Smooth muscle cell (in vitro differentiated cells): ENCODE measurements around the gene TTLL9. TPM values are rescaled to one million over a fixed set of nuclear protein-coding genes. Genes with fewer than 3 reads are reported as not detected.

Experiments used
- DNase-seq: peaks from one replicate; lab custom pipeline; 2025; ENCODE audit not compliant: unreplicated experiment; lab: John Stamatoyannopoulos, UW
- H2AFZ ChIP-seq: fragments of 200-600 bp; sonication (generic); 2 replicates; pipeline ENCODE4 v1.6.0; 2016; ENCODE audit warnings: antibody characterized with exemption, low read depth, mild to moderate bottlenecking
- H3F3A ChIP-seq: fragments of 200-600 bp; sonication (generic); 2 replicates; pipeline ENCODE4 v1.6.0; 2017; ENCODE audit warnings: antibody characterized with exemption, low read depth
- H3K27ac ChIP-seq: fragments of 200-600 bp; sonication (generic); 2 replicates; pipeline ENCODE4 v1.5.1; 2016; ENCODE audit warnings: low read depth, mild to moderate bottlenecking
- H3K27me3 ChIP-seq: fragments of 200-600 bp; sonication (generic); 2 replicates; pipeline ENCODE4 v1.6.1; 2016; ENCODE audit warnings: low read depth, mild to moderate bottlenecking
- H3K36me3 ChIP-seq: fragments of 200-600 bp; sonication (generic); 2 replicates; pipeline ENCODE4 v1.5.1; 2016; ENCODE audit warnings: low read depth
- H3K4me1 ChIP-seq: fragments of 200-600 bp; sonication (generic); 2 replicates; pipeline ENCODE4 v1.5.1; 2016; ENCODE audit warnings: low read depth
- H3K4me2 ChIP-seq: fragments of 200-600 bp; sonication (generic); 2 replicates; pipeline ENCODE4 v1.6.0; 2016; ENCODE audit warnings: mild to moderate bottlenecking
- H3K4me3 ChIP-seq: fragments of 200-600 bp; sonication (generic); 2 replicates; pipeline ENCODE4 v1.5.1; 2016; ENCODE audit warnings: mild to moderate bottlenecking
- H3K79me2 ChIP-seq: fragments of 200-600 bp; sonication (generic); 2 replicates; pipeline ENCODE4 v1.6.0; 2016; ENCODE audit warnings: low read depth, mild to moderate bottlenecking
- H3K9ac ChIP-seq: fragments of 200-600 bp; sonication (generic); 2 replicates; pipeline ENCODE4 v1.6.0; 2016; ENCODE audit warnings: low read depth
- H3K9me3 ChIP-seq: fragments of 200-600 bp; sonication (generic); replicated peaks from 2 replicates; pipeline ENCODE4 v1.5.1; 2016; ENCODE audit warnings: low read depth
- H4K20me1 ChIP-seq: fragments of 200-600 bp; sonication (generic); 2 replicates; pipeline ENCODE4 v1.6.0; 2016; ENCODE audit warnings: low read depth
- WGBS: methylation state at CpG from one replicate; pipeline ENCODE4 v1.1.7; 2016; ENCODE audit warnings: low lambda C conversion rate; 5-methylcytosine and 5-hydroxymethylcytosine counted together
- polyA plus RNA-seq: library from polyadenylated mRNA; unstranded; fragments of >200 nt; fragmentation: Nextera tagmentation; extraction: Ambion mirVana; gene quantifications from 2 replicates; pipeline ENCODE4 v1.2.1, GENCODE V29; 2016
- total RNA-seq: library from RNA; depleted of rRNA; stranded (reverse); fragments of >200 nt; gene quantifications from 2 replicates; pipeline ENCODE4 v1.2.3, GENCODE V29; 2014
- TF ChIP-seq, protein P1 (sequence below): fragments of 200-600 bp; sonication (generic); IDR thresholded peaks from 2 replicates; pipeline ENCODE4 v1.5.1; 2017; ENCODE audit warnings: borderline replicate concordance, mild to moderate bottlenecking, antibody characterized with exemption; ENCODE audit not compliant: insufficient read depth, poor library complexity, severe bottlenecking

The TTLL9 gene
- total and polyA plus RNA-seq, 2 experiments from 2014 or later: 0.13 TPM; not detected in 1

DNA sequence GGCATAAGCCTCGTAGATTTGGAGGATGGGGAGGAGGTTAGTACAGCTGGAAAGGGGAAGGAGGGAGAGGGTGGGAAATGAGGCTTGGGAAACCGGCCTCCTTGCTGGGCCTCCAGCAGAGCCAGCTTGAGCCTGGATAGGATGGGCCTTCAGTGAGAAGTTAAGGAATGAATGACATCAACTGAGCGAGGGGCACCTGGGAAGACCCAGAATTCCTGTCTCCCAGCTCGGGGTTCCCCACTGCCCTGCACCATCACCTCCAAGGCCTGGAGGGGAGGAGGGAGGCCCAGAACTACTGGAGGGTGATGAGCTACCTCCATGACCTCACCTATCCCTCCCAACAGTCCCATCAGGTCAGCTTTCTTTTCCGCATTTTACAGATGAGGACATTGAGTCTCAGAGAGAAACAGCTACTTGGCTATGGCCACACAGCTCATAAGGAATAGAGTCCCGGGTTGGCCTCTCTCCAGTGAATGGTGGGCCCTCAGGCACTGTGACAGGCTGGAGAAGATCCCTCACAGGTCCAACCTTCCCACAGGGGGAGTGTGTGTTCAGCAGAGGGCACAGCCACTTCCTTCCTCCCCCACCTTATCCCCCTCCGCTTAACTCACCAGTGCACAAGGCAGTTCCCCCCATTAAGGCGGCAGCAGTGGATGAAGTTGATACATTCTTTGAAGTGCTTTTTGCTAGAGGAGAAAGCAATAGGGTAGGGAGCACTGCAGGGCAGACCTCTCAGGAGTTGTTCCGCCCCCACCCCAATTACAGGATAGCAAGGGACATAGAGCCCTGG is 6.9 kb upstream of the TTLL9 start:
- Histone ChIP-seq H3K4me1 (peaks cover 12% of the 10 kb centered on the region), H3F3A (no peaks in the 10 kb centered on the region), H3K36me3 (no peaks in the 10 kb centered on the region), H3K4me2 (no peak overlapping the region), H3K4me3 (no peak overlapping the region), H2AFZ (no peak overlapping the region), H4K20me1 (no peaks in the 10 kb centered on the region), H3K27ac (no peak overlapping the region), H3K79me2 (no peaks in the 10 kb centered on the region), H3K9ac (no peak overlapping the region), H3K9me3 (no peaks in the 10 kb centered on the region), H3K27me3 (peaks cover 3% of the 10 kb centered on the region)
- WGBS: 87% methylated on average over 9 of the region's 9 CpGs
- TF ChIP-seq, protein P1, sequence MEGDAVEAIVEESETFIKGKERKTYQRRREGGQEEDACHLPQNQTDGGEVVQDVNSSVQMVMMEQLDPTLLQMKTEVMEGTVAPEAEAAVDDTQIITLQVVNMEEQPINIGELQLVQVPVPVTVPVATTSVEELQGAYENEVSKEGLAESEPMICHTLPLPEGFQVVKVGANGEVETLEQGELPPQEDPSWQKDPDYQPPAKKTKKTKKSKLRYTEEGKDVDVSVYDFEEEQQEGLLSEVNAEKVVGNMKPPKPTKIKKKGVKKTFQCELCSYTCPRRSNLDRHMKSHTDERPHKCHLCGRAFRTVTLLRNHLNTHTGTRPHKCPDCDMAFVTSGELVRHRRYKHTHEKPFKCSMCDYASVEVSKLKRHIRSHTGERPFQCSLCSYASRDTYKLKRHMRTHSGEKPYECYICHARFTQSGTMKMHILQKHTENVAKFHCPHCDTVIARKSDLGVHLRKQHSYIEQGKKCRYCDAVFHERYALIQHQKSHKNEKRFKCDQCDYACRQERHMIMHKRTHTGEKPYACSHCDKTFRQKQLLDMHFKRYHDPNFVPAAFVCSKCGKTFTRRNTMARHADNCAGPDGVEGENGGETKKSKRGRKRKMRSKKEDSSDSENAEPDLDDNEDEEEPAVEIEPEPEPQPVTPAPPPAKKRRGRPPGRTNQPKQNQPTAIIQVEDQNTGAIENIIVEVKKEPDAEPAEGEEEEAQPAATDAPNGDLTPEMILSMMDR: no peak
- DNase-seq: no peak

GRCh38 chr20:31864521-31865400 is 5.7 kb upstream of the TTLL9 start:
- Histone ChIP-seq H3K36me3 (no peaks in the 10 kb centered on the region), H2AFZ (no peak overlapping the region), H3K9ac (no peak overlapping the region), H3K9me3 (no peaks in the 10 kb centered on the region), H3K4me1 (peaks cover 12% of the 10 kb centered on the region), H3K4me3 (no peak overlapping the region), H3K27me3 (peaks cover 12% of the 10 kb centered on the region), H3K27ac (no peak overlapping the region), H3F3A (no peaks in the 10 kb centered on the region), H3K4me2 (no peak overlapping the region), H3K79me2 (no peaks in the 10 kb centered on the region), H4K20me1 (no peaks in the 10 kb centered on the region)
- TF ChIP-seq, protein P1: no peak
- no peak for DNase-seq
- whole genome bisulfite sequencing: 84% methylated on average over 12 of the region's 12 CpGs

DNA sequence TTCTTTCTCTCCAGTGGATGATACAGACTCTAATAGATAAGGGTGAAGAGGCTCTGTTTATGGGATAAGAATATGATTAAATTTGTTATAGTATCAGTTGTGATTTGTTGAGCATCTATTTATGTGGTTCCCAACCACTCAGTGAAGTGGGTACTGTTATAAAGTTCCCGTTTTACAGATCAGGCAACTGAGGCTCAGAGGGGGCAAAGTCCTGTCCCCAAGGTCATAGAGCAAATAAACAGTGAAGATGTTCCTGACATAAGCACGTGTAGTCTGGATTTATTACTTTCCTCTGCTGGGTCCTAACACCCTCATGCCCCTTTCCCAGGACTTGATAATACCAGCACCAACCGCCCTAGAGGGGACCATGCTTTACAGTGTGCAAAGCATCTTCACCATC is 4.2 kb upstream of the TTLL9 start:
- no peaks in the 10 kb centered on the region for H3K9me3 ChIP-seq
- WGBS: 77% methylated on average over 3 of the region's 3 CpGs
- H4K20me1 ChIP-seq: no peaks in the 10 kb centered on the region
- no peak overlapping the region for H3K27ac ChIP-seq
- no peaks in the 10 kb centered on the region for H3K36me3 ChIP-seq
- H3K4me1 ChIP-seq: peaks cover 1% of the 10 kb centered on the region
- peaks cover 15% of the 10 kb centered on the region for H3K27me3 ChIP-seq
- H3K79me2 ChIP-seq: no peaks in the 10 kb centered on the region
- H3K9ac ChIP-seq: no peak overlapping the region
- TF ChIP-seq, protein P1: no peak
- no peak for DNase-seq
- H2AFZ ChIP-seq: no peak overlapping the region
- no peak overlapping the region for H3K4me2 ChIP-seq
- H3F3A ChIP-seq: no peaks in the 10 kb centered on the region
- H3K4me3 ChIP-seq: no peak overlapping the region
